HCT116 (cell line): Measurements from ENCODE around the gene SNX25. TPM values are rescaled to one million over a fixed set of nuclear protein-coding genes. Genes with fewer than 3 reads are reported as not detected.

Experiments
- ATAC-seq: fragments of 200-7000 bp; cut with Tn5 transposase; 2 replicates; pipeline ENCODE4 v1.9.1; 2020; ENCODE audit warnings: mild to moderate bottlenecking, moderate library complexity
- BruUV-seq: library from RNA; stranded (reverse); fragments of 400-500 nt; replicated peaks from 2 replicates; lab custom pipeline; 2021; lab: Mats Ljungman, UMichigan
- CTCF ChIA-PET: fragments of 300-600 bp; sonication (Branson Sonifier 250); formaldehyde crosslinking; loops from one replicate; lab custom pipeline; 2021; ENCODE audit warnings: antibody characterized with exemption; lab: Charles Lee
- POLR2A ChIA-PET: fragments of 300-600, 350-600 bp; sonication (Branson Sonifier 250); formaldehyde crosslinking; loops from one replicate; lab custom pipeline; 2021; ENCODE audit warnings: antibody characterized with exemption; lab: Charles Lee
- RAD21 ChIA-PET, 2 experiments: fragments of 300-600 bp; sonication (Branson Sonifier 250); formaldehyde crosslinking; loops; one replicate each; lab custom pipeline; 2023; ENCODE audit warnings: low total read pairs in 2 of 2; ENCODE audit not compliant: uncharacterized antibody in 2 of 2, unreplicated experiment in 2 of 2, low non-redundant PET in 1 of 2; lab: Charles Lee
- DNase-seq: peaks from one replicate; pipeline ENCODE4 v3.0.0-alpha.2; 2010; ENCODE audit warnings: low read depth, low spot score
- H2AFZ ChIP-seq: fragments of 200-600 bp; shearing (Covaris generic), sonication (generic); 2 replicates; pipeline ENCODE4 v1.6.1; 2017; ENCODE audit warnings: low read depth, mixed run types, mixed read lengths, antibody characterized with exemption, low read length; ENCODE audit not compliant: poor library complexity, severe bottlenecking
- H3K27ac ChIP-seq: 2 replicates; pipeline ENCODE4 v1.5.1; 2012; ENCODE audit warnings: low read depth, low read length
- H3K27me3 ChIP-seq: fragments of 200-600 bp; sonication (generic); 2 replicates; pipeline ENCODE4 v1.6.1; 2016; ENCODE audit warnings: mixed run types, low read length, mixed read lengths; ENCODE audit not compliant: insufficient read depth
- H3K36me3 ChIP-seq, 2 experiments: fragments of 200-500 bp in 1 of 2; fragments of 200-600 bp in 1 of 2; sonication (Bioruptor generic) in 1 of 2; sonication (generic) in 1 of 2; 2 replicates each; pipeline versions ENCODE4 v1.5.1 to v1.6.1; 2014 to 2016; ENCODE audit warnings: low read length in 2 of 2, inconsistent platforms in 1 of 2, mixed read lengths in 1 of 2, mixed run types in 1 of 2; ENCODE audit not compliant: insufficient read depth in 2 of 2, control insufficient read depth in 1 of 2
- H3K4me1 ChIP-seq, 2 experiments: fragments of 200-600 bp in 1 of 2; sonication (generic) in 1 of 2; 2 replicates each; pipeline versions ENCODE4 v1.5.1 to v1.6.1; 2012 to 2017; ENCODE audit warnings: low read length in 2 of 2, inconsistent platforms in 1 of 2, mild to moderate bottlenecking in 1 of 2, mixed read lengths in 1 of 2, mixed run types in 1 of 2, moderate library complexity in 1 of 2; ENCODE audit not compliant: insufficient read depth in 2 of 2, control insufficient read depth in 1 of 2
- H3K4me2 ChIP-seq: fragments of 200-600 bp; sonication (generic); 2 replicates; pipeline ENCODE4 v1.6.1; 2017; ENCODE audit warnings: mixed run types, low read length, mixed read lengths
- H3K4me3 ChIP-seq, 2 experiments: fragments of 200-600 bp in 1 of 2; sonication (generic) in 1 of 2; replicated peaks in 1 of 2; 2 replicates each; pipeline ENCODE4 v1.5.1; 2011 to 2016; ENCODE audit warnings: low read length in 2 of 2, control low read depth in 1 of 2, low read depth in 1 of 2, mild to moderate bottlenecking in 1 of 2, mixed read lengths in 1 of 2, mixed run types in 1 of 2
- H3K79me2 ChIP-seq: fragments of 200-600 bp; sonication (generic); 2 replicates; pipeline ENCODE4 v1.6.1; 2017; ENCODE audit warnings: mild to moderate bottlenecking, mixed run types, low read length, moderate library complexity, mixed read lengths; ENCODE audit not compliant: insufficient read depth
- H3K9ac ChIP-seq: fragments of 200-600 bp; sonication (generic); 2 replicates; pipeline ENCODE4 v1.6.1; 2016; ENCODE audit warnings: low read length, mixed read lengths
- H3K9me2 ChIP-seq: fragments of 200-600 bp; sonication (generic), shearing (Covaris generic); 2 replicates; pipeline ENCODE4 v1.6.1; 2017; ENCODE audit warnings: mixed run types, mild to moderate bottlenecking, moderate library complexity; ENCODE audit not compliant: insufficient read depth
- H3K9me3 ChIP-seq, 2 experiments: fragments of 200-500 bp in 1 of 2; fragments of 200-600 bp in 1 of 2; sonication (Bioruptor generic) in 1 of 2; sonication (generic) in 1 of 2; 2 replicates each; pipeline ENCODE4 v1.6.1; 2014 to 2017; ENCODE audit warnings: low read length in 2 of 2, mixed read lengths in 2 of 2, inconsistent platforms in 1 of 2, low read depth in 1 of 2, mild to moderate bottlenecking in 1 of 2, mixed run types in 1 of 2, moderate library complexity in 1 of 2; ENCODE audit not compliant: control insufficient read depth in 1 of 2, insufficient read depth in 1 of 2
- H4K20me1 ChIP-seq: fragments of 200-600 bp; sonication (generic), shearing (Covaris generic); 2 replicates; pipeline ENCODE4 v1.6.1; 2017; ENCODE audit warnings: mixed run types, mild to moderate bottlenecking, moderate library complexity; ENCODE audit not compliant: insufficient read depth
- CBX3 ChIP-seq: IDR thresholded peaks from 2 replicates; pipeline ENCODE4 v1.6.1; 2012; ENCODE audit warnings: low read depth
- CEBPB ChIP-seq: IDR thresholded peaks from 2 replicates; pipeline ENCODE4 v1.6.1; 2012; ENCODE audit warnings: low read depth
- EGR1 ChIP-seq: IDR thresholded peaks from 2 replicates; pipeline ENCODE4 v1.6.1; 2012; ENCODE audit warnings: low read depth
- EZH2 ChIP-seq: fragments of 200-600 bp; sonication (generic); IDR thresholded peaks from 2 replicates; pipeline ENCODE4 v1.6.1; 2017; ENCODE audit warnings: antibody characterized with exemption, mixed run types
- EZH2phosphoT487 ChIP-seq: fragments of 200-600 bp; IDR thresholded peaks from 2 replicates; pipeline ENCODE4 v1.6.1; 2018; ENCODE audit warnings: antibody characterized with exemption, borderline replicate concordance
- FOSL1 ChIP-seq: IDR thresholded peaks from 2 replicates; pipeline ENCODE4 v1.6.1; 2012; ENCODE audit warnings: low read depth
- POLR2A ChIP-seq: IDR thresholded peaks from 2 replicates; pipeline ENCODE4 v1.7.0; 2011; ENCODE audit warnings: borderline replicate concordance; ENCODE audit not compliant: insufficient read depth, insufficient read length; ENCODE audit errors: extremely low read depth
- RAD21 ChIP-seq: IDR thresholded peaks from 2 replicates; pipeline ENCODE4 v1.6.1; 2012; ENCODE audit warnings: low read depth, mild to moderate bottlenecking
- SRF ChIP-seq: IDR thresholded peaks from 2 replicates; pipeline ENCODE4 v1.6.1; 2012; ENCODE audit warnings: low read depth
- ZFX ChIP-seq: fragments of 450-650 bp; IDR thresholded peaks from 2 replicates; pipeline ENCODE4 v1.6.1; 2017
- ZNF274 ChIP-seq: fragments of 200-500 bp; sonication (Bioruptor generic); IDR thresholded peaks from 2 replicates; pipeline ENCODE4 v1.6.1; 2014; ENCODE audit warnings: mild to moderate bottlenecking, low read depth, low read length, inconsistent platforms
- intact Hi-C: fragments of 100-400 bp; cut with micrococcal nuclease; formaldehyde crosslinking; loops from 2 replicates; pipeline ENCODE4 v1.10.0; 2022
- total RNA-seq: library from RNA; stranded (reverse); gene quantifications from one replicate; pipeline ENCODE4 v1.2.1, GENCODE V29; 2021; ENCODE audit not compliant: unreplicated experiment
- TF ChIP-seq, protein P1 (sequence below), 3 experiments: fragments of 200-600 bp in 1 of 3; sonication (generic) in 1 of 3; IDR thresholded peaks in 2 of 3; conservative IDR thresholded peaks in 1 of 3; 2 replicates each; pipeline ENCODE4 v1.5.1; 2012 to 2017; ENCODE audit warnings: low read depth in 2 of 3, low read length in 2 of 3, antibody characterized with exemption in 1 of 3, borderline replicate concordance in 1 of 3, control low read depth in 1 of 3, mild to moderate bottlenecking in 1 of 3, mixed read lengths in 1 of 3, mixed run types in 1 of 3, moderate library complexity in 1 of 3; ENCODE audit not compliant: insufficient read depth in 1 of 3

Gene SNX25
- total RNA-seq, 1 experiment from 2014 or later = 20.9 TPM

DNA sequence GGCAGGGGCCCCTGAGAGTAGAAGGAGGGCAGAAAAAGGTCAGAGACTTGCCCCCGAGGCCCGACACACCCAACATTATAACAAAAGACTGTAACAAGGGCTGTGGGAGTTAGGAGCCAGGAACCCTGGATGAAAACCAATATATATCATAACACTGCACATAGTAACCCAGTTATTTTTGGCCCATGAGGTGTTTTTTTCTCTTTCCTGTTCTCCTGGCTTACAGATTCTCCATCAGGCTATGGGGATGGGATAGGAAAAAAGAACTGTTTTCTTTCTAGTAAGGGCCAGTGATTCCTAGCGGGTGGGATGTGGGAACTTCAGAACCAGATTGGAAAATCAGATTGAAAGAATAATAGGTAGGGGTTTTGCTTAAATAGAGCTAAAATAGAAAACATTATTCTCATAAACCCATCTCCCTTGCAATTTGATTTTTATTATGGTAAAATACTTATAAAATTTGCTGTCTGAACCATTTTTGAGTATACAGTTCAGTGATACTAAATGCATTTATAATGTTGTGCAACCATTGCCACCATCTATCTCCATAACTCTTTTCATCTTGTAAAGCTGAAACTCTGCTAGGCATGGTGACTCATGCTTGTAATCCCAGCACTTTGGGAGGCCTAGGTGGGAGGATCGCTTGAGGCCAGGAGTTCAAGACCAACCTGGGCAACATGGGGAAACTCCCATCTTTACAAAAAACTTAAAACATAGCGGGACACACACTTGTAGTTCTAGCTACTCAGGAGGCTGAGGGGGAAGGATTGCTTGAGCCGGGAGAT lies 33.5 kb downstream of the SNX25 start:
- Histone ChIP-seq H3K27ac (no peak overlapping the region), H4K20me1 (no peaks in the 10 kb centered on the region), H3K4me3 (no peak overlapping the region), H2AFZ (no peak overlapping the region), H3K9me3 (peaks cover 0 to 3% of the 10 kb centered on the region in 2 experiments; a peak in 2 of 4 replicates), H3K36me3 (no peaks in the 10 kb centered on the region), H3K79me2 (peaks cover 22% of the 10 kb centered on the region), H3K4me2 (peak overlapping the region; percentile 42; the same call in 1 of the 2 replicates), H3K27me3 (no peaks in the 10 kb centered on the region), H3K9ac (no peak overlapping the region), H3K4me1 (peaks cover 10 to 14% of the 10 kb centered on the region in 2 experiments; a peak in 3 of 4 replicates), H3K9me2 (no peaks in the 10 kb centered on the region)
- RAD21 ChIA-PET = no interaction called here
- intact Hi-C loops = no loop called here
- CTCF ChIA-PET = no interaction called here
- POLR2A ChIA-PET = no interaction called here
- BruUV-seq = no TSS peak
- ATAC-seq (no peak), DNase-seq (no peak)
- TF ChIP-seq CBX3 = 0 out of 2 replicates have a peak, but pooled peaks have one; percentile 32
- TF ChIP-seq CEBPB = no peak
- TF ChIP-seq EZH2phosphoT487 = no peak
- no peak for TF ChIP-seq RAD21

DNA sequence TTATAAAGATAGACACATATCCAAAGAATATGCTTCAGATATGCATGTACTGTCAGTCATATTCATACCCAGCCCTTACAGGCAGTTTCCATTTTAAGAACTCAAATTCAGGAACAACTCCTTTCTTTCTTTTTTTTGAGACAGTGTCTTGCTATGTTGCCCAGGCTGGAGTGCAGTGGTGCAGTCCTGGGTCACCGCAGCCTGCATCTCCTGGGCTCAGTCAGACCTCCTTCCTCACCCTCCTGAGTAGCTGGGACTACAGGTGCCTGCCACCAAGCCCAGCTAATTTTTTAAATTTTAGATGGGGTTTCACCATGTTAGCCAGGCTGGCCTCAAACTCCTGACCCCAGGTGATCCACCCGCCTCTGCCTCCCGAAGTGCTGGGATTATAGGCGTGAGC lies 34.5 kb downstream of the SNX25 start:
- H3K4me3 ChIP-seq = no peak overlapping the region
- POLR2A ChIA-PET = no interaction called here
- no peak overlapping the region for H2AFZ ChIP-seq
- RAD21 ChIA-PET = no interaction called here
- H3K27me3 ChIP-seq = no peaks in the 10 kb centered on the region
- peaks cover 13% of the 10 kb centered on the region for H3K79me2 ChIP-seq
- CTCF ChIA-PET = no interaction called here
- H3K9me2 ChIP-seq = no peaks in the 10 kb centered on the region
- TF ChIP-seq EGR1 = no peak
- TF ChIP-seq ZNF274 = no peak
- TF ChIP-seq, protein P1, sequence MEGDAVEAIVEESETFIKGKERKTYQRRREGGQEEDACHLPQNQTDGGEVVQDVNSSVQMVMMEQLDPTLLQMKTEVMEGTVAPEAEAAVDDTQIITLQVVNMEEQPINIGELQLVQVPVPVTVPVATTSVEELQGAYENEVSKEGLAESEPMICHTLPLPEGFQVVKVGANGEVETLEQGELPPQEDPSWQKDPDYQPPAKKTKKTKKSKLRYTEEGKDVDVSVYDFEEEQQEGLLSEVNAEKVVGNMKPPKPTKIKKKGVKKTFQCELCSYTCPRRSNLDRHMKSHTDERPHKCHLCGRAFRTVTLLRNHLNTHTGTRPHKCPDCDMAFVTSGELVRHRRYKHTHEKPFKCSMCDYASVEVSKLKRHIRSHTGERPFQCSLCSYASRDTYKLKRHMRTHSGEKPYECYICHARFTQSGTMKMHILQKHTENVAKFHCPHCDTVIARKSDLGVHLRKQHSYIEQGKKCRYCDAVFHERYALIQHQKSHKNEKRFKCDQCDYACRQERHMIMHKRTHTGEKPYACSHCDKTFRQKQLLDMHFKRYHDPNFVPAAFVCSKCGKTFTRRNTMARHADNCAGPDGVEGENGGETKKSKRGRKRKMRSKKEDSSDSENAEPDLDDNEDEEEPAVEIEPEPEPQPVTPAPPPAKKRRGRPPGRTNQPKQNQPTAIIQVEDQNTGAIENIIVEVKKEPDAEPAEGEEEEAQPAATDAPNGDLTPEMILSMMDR (IDR thresholded peaks at IDR 0.05 in 2 of 3, conservative IDR thresholded peaks at IDR 0.05 in 1 of 3; ENCODE audit: borderline replicate concordance in 1 of 3, insufficient read depth in 1 of 3, low read depth in 2 of 3, low read length in 2 of 3) = no peak
- TF ChIP-seq FOSL1 = no peak
- TF ChIP-seq SRF = no peak
- no peak for TF ChIP-seq RAD21
- no peak for TF ChIP-seq EZH2
- TF ChIP-seq POLR2A = no peak
- TF ChIP-seq ZFX = no peak
- DNase-seq = no peak
- H4K20me1 ChIP-seq = no peaks in the 10 kb centered on the region
- no peak overlapping the region for H3K9ac ChIP-seq
- H3K4me1 ChIP-seq = peaks cover 10 to 14% of the 10 kb centered on the region in 2 experiments; a peak in 3 of 4 replicates
- no TSS peak for BruUV-seq
- no peaks in the 10 kb centered on the region for H3K36me3 ChIP-seq
- no peak for ATAC-seq
- intact Hi-C loops = no loop called here
- H3K27ac ChIP-seq = no peak overlapping the region
- peaks cover 0 to under 1% of the 10 kb centered on the region in 2 experiments; a peak in 1 of 4 replicates for H3K9me3 ChIP-seq
- H3K4me2 ChIP-seq = no peak overlapping the region
